ENCODE measurements around the gene GABBR2. TPM values are rescaled to one million over a fixed set of nuclear protein-coding genes. Genes with fewer than 3 reads are reported as not detected.
A peak's percentile ranks its signal among the peaks of the same experiment; 100 is the strongest.

GABBR2 gene
- total and polyA plus RNA-seq, 9 of the 15 experiments (the other 6 are each of a cell fraction or from before 2014, with no cell fraction given): 0.15 to 1.9 (median 0.32) TPM

GRCh38 chr9:98472216-98472615 is 236.5 kb downstream of the GABBR2 start (continued):
- TF ChIP-seq REST (IDR thresholded peaks at IDR 0.05; ENCODE audit: borderline replicate concordance) (peak; percentile 93), REST (CRISPR knock-in tag; IDR thresholded peaks at IDR 0.05; ENCODE audit: low read depth) (no peak)

GRCh38 chr9:98471185-98471584 is 237.6 kb downstream of the GABBR2 start:
- ChIA-PET CTCF (ENCODE audit: low intra/inter-chr PET ratio) (no interaction called here), POLR2A (no interaction called here)
- TF ChIP-seq ZNF655 (CRISPR knock-in tag; IDR thresholded peaks at IDR 0.05): no peak
- no peak for TF ChIP-seq SRSF1 (IDR thresholded peaks at IDR 0.05; ENCODE audit: low read depth, low read length)
- no peak for TF ChIP-seq ELF2 (CRISPR knock-in tag; IDR thresholded peaks at IDR 0.05)
- no peak for TF ChIP-seq ARID1B (IDR thresholded peaks at IDR 0.05)
- no peak for TF ChIP-seq ZNF140 (CRISPR knock-in tag; IDR thresholded peaks at IDR 0.05)
- no peak for TF ChIP-seq SRSF9 (IDR thresholded peaks at IDR 0.05; ENCODE audit: borderline replicate concordance, low read depth, low read length)
- no peak for TF ChIP-seq ZBTB43 (CRISPR knock-in tag; IDR thresholded peaks at IDR 0.05)
- DNase-seq (ENCODE audit: extremely low read depth in 1 of 4, low spot score in 3 of 4) (no peak), ATAC-seq (0 out of 3 replicates have a peak, but pooled peaks have one; percentile 47), FAIRE-seq (no peak)
- no peak overlapping the region for H3K4me2 ChIP-seq (ENCODE audit: insufficient read depth, low read length)
- no peaks in the 10 kb centered on the region for H3K79me2 ChIP-seq (ENCODE audit: control insufficient read depth, insufficient read depth, low read length)
- WGBS (ENCODE audit: insufficient coverage, low coverage, missing lambda C conversion rate): 38% methylated on average over 3 of the region's 3 CpGs
- intact Hi-C loops (cut with micrococcal nuclease): no loop called here
- no peaks in the 10 kb centered on the region for H3K9me3 ChIP-seq (replicated peaks; ENCODE audit: control insufficient read depth, insufficient read depth, low read depth, low read length)
- H3K36me3 ChIP-seq (ENCODE audit: control insufficient read depth, insufficient read depth, low read length): no peaks in the 10 kb centered on the region
- in situ Hi-C loops (cut with MboI): no loop called here
- no peak overlapping the region for H3K27ac ChIP-seq (ENCODE audit: extremely low read depth, low read depth, low read length)
- no peaks in the 10 kb centered on the region for H3K4me1 ChIP-seq (replicated peaks in 1 of 2; ENCODE audit: control insufficient read depth in 2 of 2, insufficient read depth in 2 of 2, low read length in 2 of 2)
- H2AFZ ChIP-seq (ENCODE audit: low read depth, low read length): no peak overlapping the region
- no TSS peak for BruUV-seq (replicated peaks)
- H3K27me3 ChIP-seq (ENCODE audit: control insufficient read depth in 2 of 2, insufficient read depth in 2 of 2, low read length in 2 of 2): no peaks in the 10 kb centered on the region
- no peak overlapping the region for H3K4me3 ChIP-seq
- H3K9me1 ChIP-seq (ENCODE audit: control insufficient read depth, insufficient read depth, low read length): no peaks in the 10 kb centered on the region
- H3K9ac ChIP-seq (ENCODE audit: insufficient read depth in 1 of 2, low read depth in 2 of 2, low read length in 2 of 2): no peak overlapping the region
- H4K20me1 ChIP-seq (replicated peaks; ENCODE audit: control insufficient read depth, insufficient read depth, low read length): no peaks in the 10 kb centered on the region

Data from K562 (cell line).